HEK293 (cell line): ENCODE data around the gene NAXE.

ENCODE experiments used
- CTCF ChIP-seq: fragments of 450-650 bp; formaldehyde crosslinking; IDR thresholded peaks from 2 replicates; pipeline ENCODE4 v1.5.1; 2016; ENCODE audit warnings: missing biosample characterization, missing genetic modification characterization
- GFI1B ChIP-seq: fragments of 450-650 bp; formaldehyde crosslinking; IDR thresholded peaks from 2 replicates; pipeline ENCODE4 v1.5.1; 2016; ENCODE audit warnings: missing biosample characterization, missing genetic modification characterization
- HOXA7 ChIP-seq: sonication (generic); formaldehyde crosslinking; IDR thresholded peaks from 2 replicates; pipeline ENCODE4 v1.8.1; 2022; ENCODE audit warnings: missing genetic modification reagents, borderline replicate concordance
- TCF7L2 ChIP-seq: IDR thresholded peaks from 2 replicates; pipeline ENCODE4 v1.6.1; 2011; ENCODE audit warnings: low read depth, mild to moderate bottlenecking, inconsistent platforms, low read length, moderate library complexity, borderline replicate concordance
- ZNF175 ChIP-seq: fragments of 450-650 bp; formaldehyde crosslinking; IDR thresholded peaks from 2 replicates; pipeline ENCODE4 v1.5.1; 2016; ENCODE audit warnings: missing biosample characterization, missing genetic modification characterization
- ZNF768 ChIP-seq: fragments of 450-650 bp; formaldehyde crosslinking; IDR thresholded peaks from 2 replicates; pipeline ENCODE4 v1.5.1; 2018; ENCODE audit warnings: missing biosample characterization, mild to moderate bottlenecking, missing genetic modification characterization
- ZSCAN18 ChIP-seq: fragments of 450-650 bp; formaldehyde crosslinking; IDR thresholded peaks from 2 replicates; pipeline ENCODE4 v1.5.1; 2016; ENCODE audit warnings: missing biosample characterization, missing genetic modification characterization
- TF ChIP-seq, protein P1 (sequence below): fragments of 450-650 bp; formaldehyde crosslinking; IDR thresholded peaks from 2 replicates; pipeline ENCODE4 v1.5.1; 2016; ENCODE audit warnings: missing biosample characterization, missing genetic modification characterization

DNA sequence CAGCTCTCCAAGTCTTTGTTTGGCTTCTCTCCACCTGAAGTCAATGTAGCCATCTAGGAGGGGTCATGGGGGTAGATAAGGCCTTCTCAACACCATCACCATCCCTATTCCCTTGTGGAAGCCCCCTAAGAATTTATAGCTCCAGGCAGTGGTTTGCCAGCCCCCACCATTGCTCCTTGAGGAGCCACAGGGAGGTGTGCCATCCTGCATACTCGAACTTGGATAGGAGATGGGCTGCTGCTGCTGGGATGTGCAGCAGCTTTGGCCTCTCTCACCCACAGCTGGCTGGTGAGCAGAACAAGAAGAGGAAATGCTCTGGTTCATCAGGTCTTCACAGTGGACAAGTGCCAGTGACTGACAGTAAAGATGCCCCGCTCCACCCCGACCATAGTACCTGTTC lies 4.8 kb downstream of the NAXE start:
- TF ChIP-seq ZSCAN18 (tag by site-specific recombination): no peak
- no peak for TF ChIP-seq CTCF (tag by site-specific recombination)
- TF ChIP-seq ZNF768 (tag by site-specific recombination): no peak
- TF ChIP-seq, protein P1, sequence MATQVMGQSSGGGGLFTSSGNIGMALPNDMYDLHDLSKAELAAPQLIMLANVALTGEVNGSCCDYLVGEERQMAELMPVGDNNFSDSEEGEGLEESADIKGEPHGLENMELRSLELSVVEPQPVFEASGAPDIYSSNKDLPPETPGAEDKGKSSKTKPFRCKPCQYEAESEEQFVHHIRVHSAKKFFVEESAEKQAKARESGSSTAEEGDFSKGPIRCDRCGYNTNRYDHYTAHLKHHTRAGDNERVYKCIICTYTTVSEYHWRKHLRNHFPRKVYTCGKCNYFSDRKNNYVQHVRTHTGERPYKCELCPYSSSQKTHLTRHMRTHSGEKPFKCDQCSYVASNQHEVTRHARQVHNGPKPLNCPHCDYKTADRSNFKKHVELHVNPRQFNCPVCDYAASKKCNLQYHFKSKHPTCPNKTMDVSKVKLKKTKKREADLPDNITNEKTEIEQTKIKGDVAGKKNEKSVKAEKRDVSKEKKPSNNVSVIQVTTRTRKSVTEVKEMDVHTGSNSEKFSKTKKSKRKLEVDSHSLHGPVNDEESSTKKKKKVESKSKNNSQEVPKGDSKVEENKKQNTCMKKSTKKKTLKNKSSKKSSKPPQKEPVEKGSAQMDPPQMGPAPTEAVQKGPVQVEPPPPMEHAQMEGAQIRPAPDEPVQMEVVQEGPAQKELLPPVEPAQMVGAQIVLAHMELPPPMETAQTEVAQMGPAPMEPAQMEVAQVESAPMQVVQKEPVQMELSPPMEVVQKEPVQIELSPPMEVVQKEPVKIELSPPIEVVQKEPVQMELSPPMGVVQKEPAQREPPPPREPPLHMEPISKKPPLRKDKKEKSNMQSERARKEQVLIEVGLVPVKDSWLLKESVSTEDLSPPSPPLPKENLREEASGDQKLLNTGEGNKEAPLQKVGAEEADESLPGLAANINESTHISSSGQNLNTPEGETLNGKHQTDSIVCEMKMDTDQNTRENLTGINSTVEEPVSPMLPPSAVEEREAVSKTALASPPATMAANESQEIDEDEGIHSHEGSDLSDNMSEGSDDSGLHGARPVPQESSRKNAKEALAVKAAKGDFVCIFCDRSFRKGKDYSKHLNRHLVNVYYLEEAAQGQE (tag by site-specific recombination): no peak
- TF ChIP-seq ZNF175: no peak
- TF ChIP-seq TCF7L2: no peak
- TF ChIP-seq GFI1B (tag by site-specific recombination): no peak
- no peak for TF ChIP-seq HOXA7 (CRISPR knock-in tag)
